Progenitor cell of endocrine pancreas (in vitro differentiated cells): ENCODE measurements around the gene TAP1. TPM values are rescaled to one million over a fixed set of nuclear protein-coding genes. Genes with fewer than 3 reads are reported as not detected.

Source experiments
- DNase-seq: peaks from one replicate; pipeline ENCODE4 v3.0.0; 2021; ENCODE audit warnings: low spot score; ENCODE audit not compliant: unreplicated experiment
- H3K27ac Mint-ChIP-seq: 2 replicates; pipeline ENCODE4 v1.8.0; 2021; ENCODE audit warnings: mild to moderate bottlenecking, moderate library complexity, mixed read lengths
- H3K27me3 Mint-ChIP-seq: 2 replicates; pipeline ENCODE4 v1.8.0; 2021; ENCODE audit warnings: mixed read lengths
- H3K36me3 Mint-ChIP-seq: 2 replicates; pipeline ENCODE4 v1.8.0; 2022; ENCODE audit warnings: mixed read lengths; ENCODE audit not compliant: insufficient read depth
- H3K4me1 Mint-ChIP-seq: 2 replicates; pipeline ENCODE4 v1.8.0; 2021; ENCODE audit warnings: low read depth, mixed read lengths
- H3K4me3 Mint-ChIP-seq: 2 replicates; pipeline ENCODE4 v1.8.0; 2021; ENCODE audit warnings: low read depth, mild to moderate bottlenecking, moderate library complexity, mixed read lengths
- H3K9me3 Mint-ChIP-seq: 2 replicates; pipeline ENCODE4 v1.8.0; 2021; ENCODE audit warnings: low read depth, mixed read lengths
- total RNA-seq: library from RNA; stranded (reverse); gene quantifications from 2 replicates; pipeline ENCODE4 v1.2.1, GENCODE V29; 2021
- TF ChIP-seq, protein P1 (sequence below): fragments of 200-600 bp; sonication (generic); IDR thresholded peaks from one replicate; pipeline ENCODE4 v1.5.0; 2021; ENCODE audit warnings: antibody characterized with exemption, mild to moderate bottlenecking; ENCODE audit not compliant: unreplicated experiment

TAP1 gene
- total RNA-seq, 1 donor from 2014 or later: 0.50 TPM

DNA sequence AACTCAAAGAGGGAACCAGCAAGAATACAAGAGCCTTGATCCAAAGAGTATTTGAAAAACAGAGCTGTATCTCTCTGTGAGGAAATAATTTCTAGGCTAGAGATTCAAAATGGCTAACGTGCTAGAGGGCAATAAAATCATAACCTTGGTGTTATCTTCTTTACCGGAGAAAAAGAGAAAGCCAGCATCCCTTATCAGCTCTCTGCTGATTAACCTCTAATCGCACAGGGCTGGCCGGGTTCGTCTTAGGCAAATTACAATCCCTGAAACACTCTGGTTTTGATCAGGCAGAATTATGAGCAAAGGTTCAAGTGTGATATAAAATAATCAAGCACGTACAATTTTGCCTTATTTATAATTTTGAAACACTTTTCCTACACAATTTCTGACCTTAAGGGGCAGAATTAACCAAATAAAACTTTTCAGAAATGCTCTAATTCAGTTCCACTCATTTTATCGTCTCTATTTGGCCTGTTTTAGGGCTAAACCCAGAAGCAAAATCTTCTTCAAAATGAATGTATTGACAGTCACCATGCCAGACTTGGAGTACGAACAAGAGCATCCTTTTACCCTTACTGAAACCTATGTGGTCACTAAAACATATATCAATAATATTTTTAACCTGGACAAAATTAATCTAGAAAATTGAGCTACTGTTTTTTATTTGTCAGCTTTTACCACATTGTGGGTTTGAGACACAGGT is 14.2 kb upstream of the TAP1 start:
- Mint-ChIP-seq H3K4me1 (peaks cover 2% of the 10 kb centered on the region), H3K4me3 (no peak overlapping the region), H3K27ac (no peak overlapping the region), H3K27me3 (peaks cover 61% of the 10 kb centered on the region), H3K36me3 (no peaks in the 10 kb centered on the region), H3K9me3 (no peaks in the 10 kb centered on the region)
- no peak for DNase-seq
- TF ChIP-seq, protein P1, sequence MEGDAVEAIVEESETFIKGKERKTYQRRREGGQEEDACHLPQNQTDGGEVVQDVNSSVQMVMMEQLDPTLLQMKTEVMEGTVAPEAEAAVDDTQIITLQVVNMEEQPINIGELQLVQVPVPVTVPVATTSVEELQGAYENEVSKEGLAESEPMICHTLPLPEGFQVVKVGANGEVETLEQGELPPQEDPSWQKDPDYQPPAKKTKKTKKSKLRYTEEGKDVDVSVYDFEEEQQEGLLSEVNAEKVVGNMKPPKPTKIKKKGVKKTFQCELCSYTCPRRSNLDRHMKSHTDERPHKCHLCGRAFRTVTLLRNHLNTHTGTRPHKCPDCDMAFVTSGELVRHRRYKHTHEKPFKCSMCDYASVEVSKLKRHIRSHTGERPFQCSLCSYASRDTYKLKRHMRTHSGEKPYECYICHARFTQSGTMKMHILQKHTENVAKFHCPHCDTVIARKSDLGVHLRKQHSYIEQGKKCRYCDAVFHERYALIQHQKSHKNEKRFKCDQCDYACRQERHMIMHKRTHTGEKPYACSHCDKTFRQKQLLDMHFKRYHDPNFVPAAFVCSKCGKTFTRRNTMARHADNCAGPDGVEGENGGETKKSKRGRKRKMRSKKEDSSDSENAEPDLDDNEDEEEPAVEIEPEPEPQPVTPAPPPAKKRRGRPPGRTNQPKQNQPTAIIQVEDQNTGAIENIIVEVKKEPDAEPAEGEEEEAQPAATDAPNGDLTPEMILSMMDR: no peak

DNA sequence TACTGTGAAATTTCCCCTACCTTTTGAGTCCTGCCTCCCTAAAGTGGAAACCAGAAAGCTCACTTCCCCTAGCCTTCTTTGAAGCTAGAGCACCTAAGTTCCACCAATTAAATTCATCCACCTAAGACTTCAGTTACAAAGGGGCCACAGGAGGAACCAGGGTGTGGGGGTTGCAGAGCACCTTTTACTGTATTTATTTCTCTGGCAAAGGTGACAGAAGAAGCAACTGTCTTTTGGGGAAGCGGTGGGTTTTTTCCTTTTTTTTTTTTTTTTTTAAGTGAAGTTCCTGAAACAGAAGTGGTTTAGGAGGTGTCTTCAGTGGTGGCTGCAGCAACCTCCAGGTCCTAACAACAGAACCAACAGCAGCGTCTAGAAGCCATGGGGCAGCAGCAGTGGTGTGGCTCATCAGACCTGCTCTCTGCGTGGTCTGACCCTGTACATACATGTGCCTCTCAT is 13.5 kb upstream of the TAP1 start:
- H3K36me3 Mint-ChIP-seq: no peaks in the 10 kb centered on the region
- TF ChIP-seq, protein P1: no peak
- peaks cover 2% of the 10 kb centered on the region for H3K4me1 Mint-ChIP-seq
- H3K4me3 Mint-ChIP-seq: no peak overlapping the region
- no peak overlapping the region for H3K27ac Mint-ChIP-seq
- H3K27me3 Mint-ChIP-seq: peaks cover 56% of the 10 kb centered on the region
- DNase-seq: no peak
- H3K9me3 Mint-ChIP-seq: no peaks in the 10 kb centered on the region

DNA sequence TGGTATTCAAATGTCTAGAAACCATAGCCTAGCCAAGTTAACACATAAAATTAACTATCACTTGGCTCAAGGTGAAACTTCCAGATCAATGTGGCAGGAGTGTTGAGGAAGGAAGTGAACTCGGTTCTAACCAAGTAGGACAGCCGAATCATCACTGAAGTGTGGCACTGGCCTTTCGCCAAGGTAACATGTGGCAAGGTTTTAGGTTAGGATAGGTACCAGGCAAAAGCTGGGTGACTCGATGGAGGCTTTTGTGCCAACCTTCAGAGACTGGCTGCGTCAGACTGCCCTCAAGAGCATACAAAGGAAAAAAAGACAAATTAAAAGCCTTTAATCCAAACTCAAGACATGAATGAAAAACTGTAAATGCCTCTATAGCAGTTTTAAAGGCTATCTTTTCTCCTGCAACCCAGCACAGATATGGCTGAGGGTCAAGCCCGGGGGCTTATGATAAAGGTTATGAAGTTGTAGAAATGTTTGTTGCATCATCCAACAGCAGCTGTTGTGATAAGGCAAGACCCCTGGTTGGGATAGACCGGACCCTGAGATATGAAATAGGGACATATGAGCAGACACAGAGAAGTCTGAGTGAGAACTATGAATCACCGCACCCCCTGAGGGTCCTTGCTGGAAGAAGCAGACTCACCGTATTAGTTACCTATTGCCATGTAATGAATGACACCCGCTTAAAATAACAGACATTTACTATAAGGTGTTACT is 12.4 kb upstream of the TAP1 start:
- Mint-ChIP-seq H3K4me3 (no peak overlapping the region), H3K4me1 (peaks cover 2% of the 10 kb centered on the region), H3K27ac (no peak overlapping the region), H3K36me3 (no peaks in the 10 kb centered on the region), H3K27me3 (peaks cover 48% of the 10 kb centered on the region), H3K9me3 (no peaks in the 10 kb centered on the region)
- TF ChIP-seq, protein P1: no peak
- no peak for DNase-seq

- Mint-ChIP-seq H3K4me3 (no peak overlapping the region), H3K36me3 (no peaks in the 10 kb centered on the region), H3K4me1 (no peaks in the 10 kb centered on the region), H3K27me3 (peaks cover 54% of the 10 kb centered on the region), H3K27ac (no peak overlapping the region), H3K9me3 (no peaks in the 10 kb centered on the region)
- TF ChIP-seq, protein P1: no peak
- no peak for DNase-seq
These were observed 9.2 kb upstream of the TAP1 start for GRCh38 chr6:32862725-32863124.

- H3K4me3 Mint-ChIP-seq: no peak overlapping the region
- TF ChIP-seq, protein P1: no peak
- no peak for DNase-seq
- no peaks in the 10 kb centered on the region for H3K36me3 Mint-ChIP-seq
- no peaks in the 10 kb centered on the region for H3K9me3 Mint-ChIP-seq
- H3K4me1 Mint-ChIP-seq: no peaks in the 10 kb centered on the region
- no peak overlapping the region for H3K27ac Mint-ChIP-seq
- H3K27me3 Mint-ChIP-seq: peaks cover 55% of the 10 kb centered on the region
These were observed 7.2 kb upstream of the TAP1 start for GRCh38 chr6:32860674-32861073.
